GM10248 (cell line): ENCODE measurements around the gene RHBDF2.

Experiments
- CTCF ChIA-PET: fragments of 300-600 bp; sonication (Branson Sonifier 250); formaldehyde crosslinking; extraction: SDS; loops from one replicate; lab custom pipeline; 2021; ENCODE audit warnings: antibody characterized with exemption; lab: Yijun Ruan, JAX
- POLR2A ChIA-PET: fragments of 350-650 bp; sonication (Branson Sonifier 250); formaldehyde crosslinking; extraction: SDS; loops from one replicate; lab custom pipeline; 2020; ENCODE audit warnings: antibody characterized with exemption; lab: Yijun Ruan, JAX
- DNase-seq: peaks from one replicate; pipeline ENCODE4 v3.0.0; 2012; ENCODE audit errors: extremely low spot score
- CTCF ChIP-seq: IDR thresholded peaks from 2 replicates; pipeline ENCODE4 v1.5.1; 2012; ENCODE audit warnings: mild to moderate bottlenecking, low read depth; ENCODE audit errors: extremely low read depth, missing control alignments, control extremely low read depth

Gene RHBDF2

DNA sequence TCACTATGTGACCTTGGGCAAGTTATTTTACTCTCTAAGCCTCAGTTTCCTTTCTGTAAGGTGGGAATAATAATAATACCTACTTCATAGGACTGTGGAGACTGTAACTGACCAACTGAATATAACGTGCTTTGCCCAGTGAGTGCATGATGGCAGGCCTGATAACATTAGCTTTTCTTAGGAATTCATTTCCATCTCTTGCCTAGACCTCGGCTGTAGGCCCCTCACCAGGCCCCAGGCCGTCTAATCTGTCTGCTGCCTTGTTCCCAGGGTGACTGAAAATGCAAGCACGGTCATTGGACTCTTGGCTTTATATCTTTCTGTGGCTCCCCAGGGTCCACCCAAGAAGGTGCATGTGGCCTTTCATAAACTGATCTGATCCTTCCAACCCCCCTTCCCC lies 41.5 kb downstream of the RHBDF2 start:
- no peak for TF ChIP-seq CTCF
- ChIA-PET CTCF (interaction anchor here (0.7 to 22.9 kb wide), 19 partner anchors 7 to 256 kb away, joined by 3 to 496 read pairs (median 5); partner anchors contain the start of genes AANAT and RHBDF2), POLR2A (no interaction called here)
- DNase-seq, result no peak

DNA sequence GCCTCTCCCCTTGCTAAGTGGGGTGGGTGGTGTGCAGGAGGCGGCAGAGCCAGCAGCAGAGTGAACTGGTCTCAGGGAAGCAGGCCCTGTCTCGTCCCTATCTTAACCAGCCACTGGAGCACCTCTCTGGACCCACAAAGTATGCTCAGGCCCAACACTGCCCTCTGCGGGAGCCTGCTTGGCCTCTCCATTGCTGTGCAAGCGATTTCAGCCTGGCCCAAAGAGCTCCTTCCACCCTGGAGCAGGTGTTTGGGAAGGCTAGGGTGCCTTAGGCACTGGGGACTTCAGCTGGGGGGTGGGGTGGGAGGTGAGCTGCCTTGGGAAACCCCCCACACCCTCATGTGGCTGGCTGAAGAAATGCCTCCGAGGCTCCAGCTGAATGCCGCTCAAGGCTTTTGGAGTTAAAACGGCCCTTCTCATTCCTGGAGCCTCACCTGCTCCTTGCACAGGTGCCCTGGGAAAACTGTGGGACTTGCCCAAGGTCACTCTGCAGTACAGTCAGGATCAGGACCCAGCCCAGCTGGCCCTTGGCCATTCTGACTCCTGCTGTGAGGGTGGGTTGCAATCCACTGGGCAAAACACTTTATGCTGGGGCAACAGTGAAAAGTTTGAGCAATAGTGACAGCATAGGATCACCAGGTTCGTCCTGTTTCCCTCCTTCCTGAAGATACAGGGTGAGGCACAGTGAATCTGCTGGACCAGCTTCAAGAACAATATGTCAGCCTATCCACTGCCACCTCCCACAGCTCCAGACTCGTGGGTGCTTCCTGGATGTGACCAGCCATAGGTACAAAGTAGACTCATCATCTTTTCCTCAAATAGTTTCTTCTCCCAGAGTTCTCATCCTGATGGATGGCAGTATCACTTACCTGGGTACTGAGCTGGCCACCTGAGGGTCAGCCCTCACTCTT lies 42.4 kb downstream of the RHBDF2 start:
- peak; percentile 77 for DNase-seq
- TF ChIP-seq CTCF, result peak; percentile 57
- CTCF ChIA-PET, result interaction anchor here (0.7 to 22.9 kb wide), 32 partner anchors 8 to 257 kb away, joined by 3 to 496 read pairs (median 4); partner anchors contain the start of genes AANAT, PRPSAP1 and RHBDF2
- POLR2A ChIA-PET, result interaction anchor here (0.5 kb wide), 1 partner anchor 101 kb away, joined by 6 read pairs; no protein-coding TSS in a partner anchor

DNA sequence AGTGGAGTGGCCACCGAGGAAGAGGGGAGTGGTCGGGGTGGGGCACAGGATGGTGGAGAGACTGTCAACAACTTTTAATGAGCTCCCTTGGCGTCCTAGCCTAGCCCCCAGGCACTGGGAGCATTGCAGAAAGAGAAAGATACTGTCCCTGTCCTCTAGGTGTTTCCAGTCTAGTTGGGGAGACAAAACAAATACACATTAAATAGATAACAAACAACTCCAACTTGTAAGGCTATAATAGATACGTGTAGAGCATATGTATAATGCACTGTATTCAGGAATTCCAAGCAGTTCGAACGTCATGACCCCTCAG lies 47.8 kb downstream of the RHBDF2 start:
- DNase-seq, result no peak
- TF ChIP-seq CTCF, result peak; percentile 2
- ChIA-PET CTCF (interaction anchor here (0.9 to 22.9 kb wide), 17 partner anchors 10 to 171 kb away, joined by 3 to 496 read pairs (median 4); partner anchors contain the start of genes AANAT, PRPSAP1 and RHBDF2), POLR2A (no interaction called here)

DNA sequence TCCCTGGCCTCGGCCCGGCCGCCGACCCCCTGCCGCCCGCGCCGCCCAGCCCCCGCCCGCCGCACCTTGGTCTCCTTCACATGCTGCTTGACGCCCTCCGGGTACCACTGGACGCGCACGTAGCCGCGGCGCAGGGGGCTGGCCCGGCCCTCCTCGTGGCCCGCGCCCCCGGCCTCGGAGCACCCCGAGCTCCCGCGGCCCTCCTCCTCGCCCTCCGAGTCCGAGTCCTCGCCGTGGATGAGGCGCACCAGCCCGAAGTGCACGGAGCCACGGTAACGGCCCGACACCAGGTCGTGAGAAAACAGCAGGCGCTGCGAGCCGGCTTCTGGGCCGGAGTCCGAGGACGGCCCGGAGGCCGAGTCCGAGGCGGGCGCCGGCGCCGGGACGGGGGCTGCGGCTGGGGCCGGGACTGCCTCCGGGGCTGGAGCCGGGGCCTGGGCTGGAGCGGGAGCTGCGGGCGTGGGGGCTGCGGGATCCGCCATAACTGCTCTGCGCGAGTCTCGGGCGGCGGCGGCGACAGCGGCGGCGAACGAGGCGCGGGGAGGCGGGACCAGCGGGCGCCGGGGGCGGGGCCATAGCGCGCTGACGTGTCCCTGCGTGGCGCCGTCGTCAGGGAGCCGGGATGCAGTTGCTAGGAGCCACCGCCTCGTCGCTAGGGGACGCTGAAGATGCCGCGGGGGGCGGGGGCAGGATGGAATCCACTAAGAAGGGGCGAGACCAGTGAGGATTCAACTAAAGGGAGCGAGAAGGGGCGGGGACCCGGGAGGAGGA lies 48.4 kb downstream of the RHBDF2 start, which contains the start of gene UBE2O:
Gene UBE2O (minus strand): TSS at position 493 of the 771 bp plus-strand sequence. CDS start 11 bp downstream, at position 482.
- ChIA-PET CTCF (interaction anchor here (1.0 to 22.9 kb wide), 12 partner anchors 11 to 171 kb away, joined by 3 to 496 read pairs (median 4); partner anchors contain the start of genes AANAT and RHBDF2), POLR2A (no interaction called here)
- peak; percentile 99 for DNase-seq
- peak; percentile 63 for TF ChIP-seq CTCF

DNA sequence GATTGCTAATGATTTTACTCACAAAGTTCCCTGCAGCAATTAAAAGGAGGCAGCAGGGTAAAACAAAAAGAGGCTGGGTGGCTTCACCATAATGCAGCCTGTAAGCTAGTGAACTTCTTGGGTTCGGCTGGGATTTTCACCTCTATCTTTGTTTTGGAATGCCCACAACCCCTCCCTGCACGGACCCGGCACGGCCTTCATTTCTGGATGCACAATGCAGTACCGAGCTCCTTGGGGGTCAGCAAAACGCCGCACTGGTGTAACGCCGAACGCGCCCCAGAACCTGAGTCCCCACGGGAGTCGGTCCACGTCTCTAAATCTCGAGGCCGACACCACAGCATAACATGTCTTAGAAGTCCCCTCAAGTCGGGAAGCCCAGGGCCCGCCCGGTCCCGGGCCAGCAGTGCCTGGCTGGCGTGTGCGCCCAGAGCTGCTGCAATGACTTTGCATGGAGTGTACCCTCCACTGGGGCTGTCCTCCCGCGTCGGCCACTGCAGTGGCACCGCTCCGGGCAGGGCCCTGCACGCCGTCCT lies 49.0 kb downstream of the RHBDF2 start:
- peak; percentile 47 for DNase-seq
- CTCF ChIA-PET, result interaction anchor here (0.9 to 22.9 kb wide), 7 partner anchors 14 to 275 kb away, joined by 3 to 496 read pairs (median 4); partner anchors contain the start of gene RHBDF2
- TF ChIP-seq CTCF, result no peak
- POLR2A ChIA-PET, result no interaction called here
